ENCODE data around the gene FTO. TPM values are rescaled to one million over a fixed set of nuclear protein-coding genes. Genes with fewer than 3 reads are reported as not detected.
A peak's percentile ranks its signal among the peaks of the same experiment; 100 is the strongest.

Gene FTO
- total and polyA plus RNA-seq, 2 of the 13 experiments (the other 11 are each of a cell fraction or from before 2014, with no cell fraction given), result 41.6 to 55.8 TPM

DNA sequence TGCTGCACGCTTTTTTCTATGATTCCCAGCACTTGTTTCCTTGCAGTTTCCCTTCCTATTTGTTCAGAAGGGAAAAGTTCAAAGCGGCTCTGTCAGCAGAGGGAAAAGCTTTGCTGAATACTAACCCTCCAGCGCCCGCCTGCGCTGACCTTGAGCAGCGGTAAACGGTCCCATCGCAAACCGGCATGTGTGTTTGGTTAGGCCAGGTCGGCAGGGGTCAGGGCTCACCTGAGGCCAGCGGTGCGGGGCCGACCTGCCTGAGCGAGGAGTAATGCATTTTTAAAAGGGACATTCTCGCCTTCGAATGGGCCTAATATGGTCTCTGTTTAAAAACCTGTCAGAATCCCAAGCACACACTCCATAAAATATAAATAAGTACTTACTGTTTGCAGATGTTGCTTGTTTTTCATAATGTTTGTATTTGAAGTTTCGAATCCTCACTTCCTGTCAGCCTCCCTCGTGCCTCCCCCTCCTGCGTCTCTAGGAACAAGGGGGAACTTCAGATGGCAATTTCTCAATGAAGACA is 472.5 kb downstream of the FTO start (continued):
- TF ChIP-seq ZNF775 (CRISPR knock-in tag; IDR thresholded peaks at IDR 0.05; ENCODE audit: borderline replicate concordance), result peak; percentile 78; the same call in 1 of the 2 replicates
- TF ChIP-seq CAMTA2 (CRISPR knock-in tag; IDR thresholded peaks at IDR 0.05; ENCODE audit: borderline replicate concordance), result no peak
- TF ChIP-seq, protein P1, sequence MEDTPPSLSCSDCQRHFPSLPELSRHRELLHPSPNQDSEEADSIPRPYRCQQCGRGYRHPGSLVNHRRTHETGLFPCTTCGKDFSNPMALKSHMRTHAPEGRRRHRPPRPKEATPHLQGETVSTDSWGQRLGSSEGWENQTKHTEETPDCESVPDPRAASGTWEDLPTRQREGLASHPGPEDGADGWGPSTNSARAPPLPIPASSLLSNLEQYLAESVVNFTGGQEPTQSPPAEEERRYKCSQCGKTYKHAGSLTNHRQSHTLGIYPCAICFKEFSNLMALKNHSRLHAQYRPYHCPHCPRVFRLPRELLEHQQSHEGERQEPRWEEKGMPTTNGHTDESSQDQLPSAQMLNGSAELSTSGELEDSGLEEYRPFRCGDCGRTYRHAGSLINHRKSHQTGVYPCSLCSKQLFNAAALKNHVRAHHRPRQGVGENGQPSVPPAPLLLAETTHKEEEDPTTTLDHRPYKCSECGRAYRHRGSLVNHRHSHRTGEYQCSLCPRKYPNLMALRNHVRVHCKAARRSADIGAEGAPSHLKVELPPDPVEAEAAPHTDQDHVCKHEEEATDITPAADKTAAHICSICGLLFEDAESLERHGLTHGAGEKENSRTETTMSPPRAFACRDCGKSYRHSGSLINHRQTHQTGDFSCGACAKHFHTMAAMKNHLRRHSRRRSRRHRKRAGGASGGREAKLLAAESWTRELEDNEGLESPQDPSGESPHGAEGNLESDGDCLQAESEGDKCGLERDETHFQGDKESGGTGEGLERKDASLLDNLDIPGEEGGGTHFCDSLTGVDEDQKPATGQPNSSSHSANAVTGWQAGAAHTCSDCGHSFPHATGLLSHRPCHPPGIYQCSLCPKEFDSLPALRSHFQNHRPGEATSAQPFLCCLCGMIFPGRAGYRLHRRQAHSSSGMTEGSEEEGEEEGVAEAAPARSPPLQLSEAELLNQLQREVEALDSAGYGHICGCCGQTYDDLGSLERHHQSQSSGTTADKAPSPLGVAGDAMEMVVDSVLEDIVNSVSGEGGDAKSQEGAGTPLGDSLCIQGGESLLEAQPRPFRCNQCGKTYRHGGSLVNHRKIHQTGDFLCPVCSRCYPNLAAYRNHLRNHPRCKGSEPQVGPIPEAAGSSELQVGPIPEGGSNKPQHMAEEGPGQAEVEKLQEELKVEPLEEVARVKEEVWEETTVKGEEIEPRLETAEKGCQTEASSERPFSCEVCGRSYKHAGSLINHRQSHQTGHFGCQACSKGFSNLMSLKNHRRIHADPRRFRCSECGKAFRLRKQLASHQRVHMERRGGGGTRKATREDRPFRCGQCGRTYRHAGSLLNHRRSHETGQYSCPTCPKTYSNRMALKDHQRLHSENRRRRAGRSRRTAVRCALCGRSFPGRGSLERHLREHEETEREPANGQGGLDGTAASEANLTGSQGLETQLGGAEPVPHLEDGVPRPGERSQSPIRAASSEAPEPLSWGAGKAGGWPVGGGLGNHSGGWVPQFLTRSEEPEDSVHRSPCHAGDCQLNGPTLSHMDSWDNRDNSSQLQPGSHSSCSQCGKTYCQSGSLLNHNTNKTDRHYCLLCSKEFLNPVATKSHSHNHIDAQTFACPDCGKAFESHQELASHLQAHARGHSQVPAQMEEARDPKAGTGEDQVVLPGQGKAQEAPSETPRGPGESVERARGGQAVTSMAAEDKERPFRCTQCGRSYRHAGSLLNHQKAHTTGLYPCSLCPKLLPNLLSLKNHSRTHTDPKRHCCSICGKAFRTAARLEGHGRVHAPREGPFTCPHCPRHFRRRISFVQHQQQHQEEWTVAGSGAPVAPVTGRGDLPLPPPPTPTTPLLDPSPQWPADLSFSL (CRISPR knock-in tag; IDR thresholded peaks at IDR 0.05), result no peak; the same call in 1 of the 2 replicates
- TF ChIP-seq, protein P2, sequence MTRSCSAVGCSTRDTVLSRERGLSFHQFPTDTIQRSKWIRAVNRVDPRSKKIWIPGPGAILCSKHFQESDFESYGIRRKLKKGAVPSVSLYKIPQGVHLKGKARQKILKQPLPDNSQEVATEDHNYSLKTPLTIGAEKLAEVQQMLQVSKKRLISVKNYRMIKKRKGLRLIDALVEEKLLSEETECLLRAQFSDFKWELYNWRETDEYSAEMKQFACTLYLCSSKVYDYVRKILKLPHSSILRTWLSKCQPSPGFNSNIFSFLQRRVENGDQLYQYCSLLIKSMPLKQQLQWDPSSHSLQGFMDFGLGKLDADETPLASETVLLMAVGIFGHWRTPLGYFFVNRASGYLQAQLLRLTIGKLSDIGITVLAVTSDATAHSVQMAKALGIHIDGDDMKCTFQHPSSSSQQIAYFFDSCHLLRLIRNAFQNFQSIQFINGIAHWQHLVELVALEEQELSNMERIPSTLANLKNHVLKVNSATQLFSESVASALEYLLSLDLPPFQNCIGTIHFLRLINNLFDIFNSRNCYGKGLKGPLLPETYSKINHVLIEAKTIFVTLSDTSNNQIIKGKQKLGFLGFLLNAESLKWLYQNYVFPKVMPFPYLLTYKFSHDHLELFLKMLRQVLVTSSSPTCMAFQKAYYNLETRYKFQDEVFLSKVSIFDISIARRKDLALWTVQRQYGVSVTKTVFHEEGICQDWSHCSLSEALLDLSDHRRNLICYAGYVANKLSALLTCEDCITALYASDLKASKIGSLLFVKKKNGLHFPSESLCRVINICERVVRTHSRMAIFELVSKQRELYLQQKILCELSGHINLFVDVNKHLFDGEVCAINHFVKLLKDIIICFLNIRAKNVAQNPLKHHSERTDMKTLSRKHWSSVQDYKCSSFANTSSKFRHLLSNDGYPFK (CRISPR knock-in tag; IDR thresholded peaks at IDR 0.05; ENCODE audit: borderline replicate concordance), result peak; percentile 57; the same call in 1 of the 2 replicates
- TF ChIP-seq ZNF232 (CRISPR knock-in tag; IDR thresholded peaks at IDR 0.05; ENCODE audit: borderline replicate concordance), result peak; percentile 97
- peak; percentile 99 for TF ChIP-seq MED8 (CRISPR knock-in tag; IDR thresholded peaks at IDR 0.05; ENCODE audit: insufficient replicate concordance)
- TF ChIP-seq FOXP1 (IDR thresholded peaks at IDR 0.05), result peak; percentile 85; the same call in 1 of the 2 replicates
- TF ChIP-seq FOXP1 (CRISPR knock-in tag; IDR thresholded peaks at IDR 0.05), result peak; percentile 95
- TF ChIP-seq KDM1A (CRISPR knock-in tag; IDR thresholded peaks at IDR 0.05), result peak; percentile 80
- peak; percentile 95 for TF ChIP-seq BORCS8-MEF2B (CRISPR knock-in tag; IDR thresholded peaks at IDR 0.05)
- TF ChIP-seq, protein P3, sequence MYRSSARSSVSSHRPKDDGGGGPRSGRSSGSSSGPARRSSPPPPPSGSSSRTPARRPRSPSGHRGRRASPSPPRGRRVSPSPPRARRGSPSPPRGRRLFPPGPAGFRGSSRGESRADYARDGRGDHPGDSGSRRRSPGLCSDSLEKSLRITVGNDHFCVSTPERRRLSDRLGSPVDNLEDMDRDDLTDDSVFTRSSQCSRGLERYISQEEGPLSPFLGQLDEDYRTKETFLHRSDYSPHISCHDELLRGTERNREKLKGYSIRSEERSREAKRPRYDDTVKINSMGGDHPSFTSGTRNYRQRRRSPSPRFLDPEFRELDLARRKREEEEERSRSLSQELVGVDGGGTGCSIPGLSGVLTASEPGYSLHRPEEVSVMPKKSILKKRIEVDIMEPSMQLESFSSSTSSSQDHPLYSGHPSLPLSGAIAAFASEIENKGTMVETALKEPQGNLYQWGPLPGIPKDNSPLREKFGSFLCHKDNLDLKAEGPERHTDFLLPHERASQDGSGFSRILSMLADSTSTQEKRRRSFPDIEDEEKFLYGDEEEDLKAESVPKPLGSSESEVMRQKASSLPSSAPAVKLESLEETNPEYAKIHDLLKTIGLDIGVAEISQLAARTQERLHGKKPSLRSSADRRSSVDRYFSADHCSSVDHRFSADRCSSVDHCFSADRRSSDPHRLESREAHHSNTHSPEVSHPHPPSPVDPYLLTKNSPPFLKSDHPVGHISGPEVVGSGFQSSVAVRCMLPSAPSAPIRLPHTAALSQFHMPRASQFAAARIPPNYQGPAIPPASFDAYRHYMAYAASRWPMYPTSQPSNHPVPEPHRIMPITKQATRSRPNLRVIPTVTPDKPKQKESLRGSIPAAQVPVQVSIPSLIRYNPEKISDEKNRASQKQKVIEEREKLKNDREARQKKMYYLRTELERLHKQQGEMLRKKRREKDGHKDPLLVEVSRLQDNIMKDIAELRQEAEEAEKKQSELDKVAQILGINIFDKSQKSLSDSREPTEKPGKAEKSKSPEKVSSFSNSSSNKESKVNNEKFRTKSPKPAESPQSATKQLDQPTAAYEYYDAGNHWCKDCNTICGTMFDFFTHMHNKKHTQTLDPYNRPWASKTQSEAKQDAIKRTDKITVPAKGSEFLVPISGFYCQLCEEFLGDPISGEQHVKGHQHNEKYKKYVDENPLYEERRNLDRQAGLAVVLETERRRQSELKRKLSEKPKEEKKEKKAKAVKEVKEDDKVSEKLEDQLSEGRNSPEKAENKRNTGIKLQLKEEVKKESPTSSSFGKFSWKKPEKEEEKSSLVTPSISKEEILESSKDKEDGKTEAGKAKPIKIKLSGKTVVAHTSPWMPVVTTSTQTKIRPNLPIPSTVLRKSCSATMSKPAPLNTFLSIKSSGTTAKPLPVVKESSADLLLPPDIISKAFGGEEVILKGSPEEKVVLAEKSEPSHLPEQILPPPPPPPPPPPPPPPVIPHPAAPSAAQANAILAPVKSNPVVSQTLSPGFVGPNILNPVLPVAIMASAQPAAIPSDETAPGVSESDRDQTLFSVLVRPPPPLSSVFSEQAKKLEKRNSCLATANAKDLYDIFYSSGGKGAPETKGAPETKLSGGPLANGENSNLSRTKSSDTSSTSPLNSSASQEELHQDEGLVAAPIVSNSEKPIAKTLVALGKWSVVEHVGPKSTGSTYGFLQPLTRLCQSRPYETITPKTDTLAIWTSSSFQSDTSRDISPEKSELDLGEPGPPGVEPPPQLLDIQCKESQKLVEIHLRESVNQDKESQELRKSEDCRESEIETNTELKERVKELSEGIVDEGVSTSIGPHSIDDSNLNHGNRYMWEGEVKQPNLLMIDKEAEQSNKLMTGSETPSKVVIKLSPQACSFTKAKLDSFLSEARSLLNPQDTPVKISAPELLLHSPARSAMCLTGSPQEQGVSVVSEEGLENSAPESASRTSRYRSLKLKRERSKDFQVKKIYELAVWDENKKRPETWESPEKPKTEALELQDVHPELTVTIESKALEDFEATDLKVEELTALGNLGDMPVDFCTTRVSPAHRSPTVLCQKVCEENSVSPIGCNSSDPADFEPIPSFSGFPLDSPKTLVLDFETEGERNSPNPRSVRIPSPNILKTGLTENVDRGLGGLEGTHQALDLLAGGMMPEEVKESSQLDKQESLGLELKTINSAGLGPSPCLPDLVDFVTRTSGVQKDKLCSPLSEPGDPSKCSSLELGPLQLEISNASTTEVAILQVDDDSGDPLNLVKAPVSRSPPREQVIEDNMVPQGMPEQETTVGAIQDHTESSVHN (CRISPR knock-in tag; IDR thresholded peaks at IDR 0.05), result peak; percentile 41; the same call in 1 of the 2 replicates
- TF ChIP-seq HNF4A (CRISPR knock-in tag; IDR thresholded peaks at IDR 0.05), result peak; percentile 95
